ENCODE measurements around the gene AP2A2. TPM values are rescaled to one million over a fixed set of nuclear protein-coding genes. Genes with fewer than 3 reads are reported as not detected.
A peak's percentile ranks its signal among the peaks of the same experiment; 100 is the strongest.

AP2A2 gene
- total and polyA plus RNA-seq, 11 donors = 20.4 to 71.4 (median 36.5) TPM

- intact Hi-C loops (cut with DNase I) = loop anchor here in 1 of 10 donors (10.0 kb wide), 1 partner anchor 53 kb away; no protein-coding TSS in a partner anchor
- DNase-seq = no peak
- Histone ChIP-seq H3K27ac (no peak overlapping the region), H3K9me3 (no peaks in the 10 kb centered on the region), H3K36me3 (peaks cover 0 to 17% (median 11%) of the 10 kb centered on the region in 9 donors), H3K27me3 (no peaks in the 10 kb centered on the region), H3K4me3 (no peak overlapping the region), H3K4me1 (peaks cover 0 to 24% (median 13%) of the 10 kb centered on the region in 12 donors)
- WGBS, 4 donors = 86 to 97% (median 88%) methylated on average over 4 to 5 of the region's 5 CpGs
- TF ChIP-seq POLR2A (IDR thresholded peaks at IDR 0.05) = no peak
- no peak for TF ChIP-seq CTCF (IDR thresholded peaks at IDR 0.05)
- ATAC-seq = no peak
Measured at GRCh38 chr11:908273-908672, 17.4 kb upstream of the AP2A2 start.

- Histone ChIP-seq H3K9me3 (no peaks in the 10 kb centered on the region), H3K36me3 (peaks cover 0 to 7% (median 2%) of the 10 kb centered on the region in 9 donors), H3K4me1 (peaks cover 0 to 24% (median 13%) of the 10 kb centered on the region in 12 donors), H3K27ac (no peak overlapping the region), H3K4me3 (peak overlapping the region in 2 of 12 donors; percentile 79 to 98), H3K27me3 (no peaks in the 10 kb centered on the region)
- DNase-seq (no peak), ATAC-seq (no peak)
- no peak for TF ChIP-seq POLR2A (IDR thresholded peaks at IDR 0.05)
- TF ChIP-seq CTCF (IDR thresholded peaks at IDR 0.05) = no peak
- WGBS, 4 donors = 90 to 92% (median 91%) methylated on average over 11 of the region's 11 CpGs
- intact Hi-C loops (cut with DNase I) = loop anchor here in 2 of 10 donors (1.0 to 10.0 kb wide), 2 partner anchors 33 to 55 kb away; no protein-coding TSS in a partner anchor
Measured at GRCh38 chr11:909406-909805, 16.3 kb upstream of the AP2A2 start.

DNA sequence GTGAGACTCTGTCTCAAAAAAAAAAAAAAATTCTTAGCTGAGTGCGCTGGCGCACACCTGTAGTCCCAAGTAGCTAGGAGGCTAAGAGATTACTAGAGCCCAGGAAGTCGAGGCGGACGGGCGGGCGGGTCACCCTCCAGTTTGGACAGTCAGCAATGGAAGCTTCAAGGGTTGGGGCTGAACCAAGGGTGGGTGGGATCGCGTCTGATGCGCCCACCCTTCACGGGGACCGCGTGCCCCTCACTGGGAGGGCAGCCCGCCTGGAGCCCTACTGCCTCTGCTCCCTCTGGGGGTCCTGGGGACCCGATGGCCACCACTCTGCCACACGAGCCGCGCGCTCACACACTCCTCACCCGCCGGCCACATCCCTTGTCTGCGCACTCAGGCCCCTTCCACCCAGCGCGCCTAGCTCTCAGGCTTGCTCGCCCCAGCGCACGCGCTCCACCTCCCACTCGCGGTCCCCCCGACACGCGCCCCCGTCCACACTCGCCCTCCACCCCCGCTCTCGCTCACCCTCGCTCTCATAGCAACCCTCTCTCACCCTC lies 15.6 kb upstream of the AP2A2 start:
- WGBS, 4 donors = 2 to 4% (median 3%) methylated on average over 33 to 38 of the region's 38 CpGs
- ATAC-seq (peak in 1 of 4 donors; percentile 9), DNase-seq (no peak)

More for the DNA sequence above, 15.6 kb upstream of the AP2A2 start:
- H3K36me3 ChIP-seq = peaks cover 0 to 5% (median 0%) of the 10 kb centered on the region in 9 donors
- intact Hi-C loops (cut with DNase I) = loop anchor here in 2 of 10 donors (1.0 to 5.0 kb wide), 3 partner anchors 64 to 113 kb away; partner anchors contain the start of genes PIDD1 (in 1 of the 2), RPLP2 (in 1 of the 2) and SLC25A22 (in 1 of the 2)
- peaks cover 0 to 24% (median 13%) of the 10 kb centered on the region in 12 donors for H3K4me1 ChIP-seq
- TF ChIP-seq CTCF (IDR thresholded peaks at IDR 0.05) = no peak
- no peak for TF ChIP-seq POLR2A (IDR thresholded peaks at IDR 0.05)
- H3K4me3 ChIP-seq = peak overlapping the region; percentile 39 to 98 (median 92)
- H3K27me3 ChIP-seq = no peaks in the 10 kb centered on the region
- H3K27ac ChIP-seq = peak overlapping the region in 11 of 12 donors; percentile 79 to 99 (median 96)
- no peaks in the 10 kb centered on the region for H3K9me3 ChIP-seq
